Breast epithelium (tissue), 3 donors: ENCODE data around the gene EHMT1.

Source experiments
- POLR2A ChIP-seq: fragments of 450-650 bp; IDR thresholded peaks from one replicate; pipeline ENCODE4 v1.6.1; 2016; ENCODE audit warnings: antibody characterized with exemption, mild to moderate bottlenecking, moderate library complexity
- POLR2AphosphoS5 ChIP-seq, 3 donors: sonication (generic); formaldehyde crosslinking; IDR thresholded peaks; one replicate each; pipeline ENCODE4 v1.6.1; 2017; ENCODE audit warnings: antibody characterized with exemption in 3 of 3
- TF ChIP-seq, protein P1 (sequence below), 3 donors: fragments of 450-650 bp; IDR thresholded peaks; one replicate each; pipeline ENCODE4 v1.5.1; 2016 to 2017; ENCODE audit warnings: antibody characterized with exemption in 3 of 3, mild to moderate bottlenecking in 3 of 3, moderate library complexity in 3 of 3

DNA sequence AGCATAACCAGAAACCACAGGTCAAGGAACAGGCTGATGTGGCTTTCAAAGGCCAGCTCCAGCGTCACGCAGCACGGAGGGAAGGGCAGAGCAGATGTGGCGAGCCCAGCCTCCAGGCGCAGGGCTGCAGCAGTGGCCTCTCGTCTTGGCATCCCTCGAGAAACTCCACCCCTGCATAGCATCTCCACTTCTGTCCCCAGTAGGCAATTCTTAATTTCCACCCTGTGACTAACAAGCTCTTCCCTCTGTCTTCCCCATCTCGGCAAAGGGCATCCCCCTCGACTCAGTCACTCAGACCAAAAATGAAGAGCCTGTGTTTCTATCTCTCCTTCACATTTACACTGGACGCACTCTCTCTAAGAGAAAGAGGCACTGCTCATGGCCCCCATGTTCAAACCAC is 257.0 kb downstream of the EHMT1 start:
- TF ChIP-seq, protein P1, sequence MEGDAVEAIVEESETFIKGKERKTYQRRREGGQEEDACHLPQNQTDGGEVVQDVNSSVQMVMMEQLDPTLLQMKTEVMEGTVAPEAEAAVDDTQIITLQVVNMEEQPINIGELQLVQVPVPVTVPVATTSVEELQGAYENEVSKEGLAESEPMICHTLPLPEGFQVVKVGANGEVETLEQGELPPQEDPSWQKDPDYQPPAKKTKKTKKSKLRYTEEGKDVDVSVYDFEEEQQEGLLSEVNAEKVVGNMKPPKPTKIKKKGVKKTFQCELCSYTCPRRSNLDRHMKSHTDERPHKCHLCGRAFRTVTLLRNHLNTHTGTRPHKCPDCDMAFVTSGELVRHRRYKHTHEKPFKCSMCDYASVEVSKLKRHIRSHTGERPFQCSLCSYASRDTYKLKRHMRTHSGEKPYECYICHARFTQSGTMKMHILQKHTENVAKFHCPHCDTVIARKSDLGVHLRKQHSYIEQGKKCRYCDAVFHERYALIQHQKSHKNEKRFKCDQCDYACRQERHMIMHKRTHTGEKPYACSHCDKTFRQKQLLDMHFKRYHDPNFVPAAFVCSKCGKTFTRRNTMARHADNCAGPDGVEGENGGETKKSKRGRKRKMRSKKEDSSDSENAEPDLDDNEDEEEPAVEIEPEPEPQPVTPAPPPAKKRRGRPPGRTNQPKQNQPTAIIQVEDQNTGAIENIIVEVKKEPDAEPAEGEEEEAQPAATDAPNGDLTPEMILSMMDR (IDR thresholded peaks at IDR 0.05), result no peak
- TF ChIP-seq POLR2AphosphoS5 (IDR thresholded peaks at IDR 0.05) (no peak), POLR2A (no peak)
